ENCODE results near the gene ALS2.

- TF ChIP-seq CTCF (IDR thresholded peaks at IDR 0.05) (no peak), POLR2A (IDR thresholded peaks at IDR 0.05) (no peak)
Measured at GRCh38 chr2:201758234-201758633, 22.5 kb downstream of the ALS2 start.
